PFSK-1 (cell line): Measurements from ENCODE around the gene CDYL.

Experiments
- POLR2AphosphoS5 ChIP-seq: IDR thresholded peaks from 2 replicates; pipeline ENCODE4 v1.6.1; 2012; ENCODE audit warnings: low read depth, mild to moderate bottlenecking, control low read depth, low read length, moderate library complexity
- SIN3A ChIP-seq: IDR thresholded peaks from 2 replicates; pipeline ENCODE4 v1.6.1; 2012; ENCODE audit warnings: mild to moderate bottlenecking, low read length, moderate library complexity, borderline replicate concordance; ENCODE audit not compliant: insufficient read depth
- TAF1 ChIP-seq: IDR thresholded peaks from 2 replicates; pipeline ENCODE4 v1.6.1; 2012; ENCODE audit warnings: low read length, control low read depth, borderline replicate concordance; ENCODE audit not compliant: insufficient read depth
- TF ChIP-seq, protein P1 (sequence below), 2 experiments: IDR thresholded peaks; 2 replicates each; pipeline versions ENCODE4 v1.6.1 to v1.8.0; 2011 to 2012; ENCODE audit warnings: low read depth in 2 of 2, low read length in 2 of 2, control low read depth in 1 of 2, inconsistent platforms in 1 of 2, mild to moderate bottlenecking in 1 of 2, moderate library complexity in 1 of 2; ENCODE audit not compliant: insufficient read depth in 1 of 2

GRCh38 chr6:4873928-4874327, 97.7 kb downstream of the CDYL start:
- no peak for TF ChIP-seq POLR2AphosphoS5
- no peak for TF ChIP-seq SIN3A
- no peak for TF ChIP-seq TAF1
- TF ChIP-seq, protein P1, sequence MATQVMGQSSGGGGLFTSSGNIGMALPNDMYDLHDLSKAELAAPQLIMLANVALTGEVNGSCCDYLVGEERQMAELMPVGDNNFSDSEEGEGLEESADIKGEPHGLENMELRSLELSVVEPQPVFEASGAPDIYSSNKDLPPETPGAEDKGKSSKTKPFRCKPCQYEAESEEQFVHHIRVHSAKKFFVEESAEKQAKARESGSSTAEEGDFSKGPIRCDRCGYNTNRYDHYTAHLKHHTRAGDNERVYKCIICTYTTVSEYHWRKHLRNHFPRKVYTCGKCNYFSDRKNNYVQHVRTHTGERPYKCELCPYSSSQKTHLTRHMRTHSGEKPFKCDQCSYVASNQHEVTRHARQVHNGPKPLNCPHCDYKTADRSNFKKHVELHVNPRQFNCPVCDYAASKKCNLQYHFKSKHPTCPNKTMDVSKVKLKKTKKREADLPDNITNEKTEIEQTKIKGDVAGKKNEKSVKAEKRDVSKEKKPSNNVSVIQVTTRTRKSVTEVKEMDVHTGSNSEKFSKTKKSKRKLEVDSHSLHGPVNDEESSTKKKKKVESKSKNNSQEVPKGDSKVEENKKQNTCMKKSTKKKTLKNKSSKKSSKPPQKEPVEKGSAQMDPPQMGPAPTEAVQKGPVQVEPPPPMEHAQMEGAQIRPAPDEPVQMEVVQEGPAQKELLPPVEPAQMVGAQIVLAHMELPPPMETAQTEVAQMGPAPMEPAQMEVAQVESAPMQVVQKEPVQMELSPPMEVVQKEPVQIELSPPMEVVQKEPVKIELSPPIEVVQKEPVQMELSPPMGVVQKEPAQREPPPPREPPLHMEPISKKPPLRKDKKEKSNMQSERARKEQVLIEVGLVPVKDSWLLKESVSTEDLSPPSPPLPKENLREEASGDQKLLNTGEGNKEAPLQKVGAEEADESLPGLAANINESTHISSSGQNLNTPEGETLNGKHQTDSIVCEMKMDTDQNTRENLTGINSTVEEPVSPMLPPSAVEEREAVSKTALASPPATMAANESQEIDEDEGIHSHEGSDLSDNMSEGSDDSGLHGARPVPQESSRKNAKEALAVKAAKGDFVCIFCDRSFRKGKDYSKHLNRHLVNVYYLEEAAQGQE (IDR thresholded peaks at IDR 0.05; ENCODE audit: insufficient read depth in 1 of 2, low read depth in 2 of 2, low read length in 2 of 2), result no peak
